ENCODE results near the gene SDR42E1.

Gene SDR42E1

DNA sequence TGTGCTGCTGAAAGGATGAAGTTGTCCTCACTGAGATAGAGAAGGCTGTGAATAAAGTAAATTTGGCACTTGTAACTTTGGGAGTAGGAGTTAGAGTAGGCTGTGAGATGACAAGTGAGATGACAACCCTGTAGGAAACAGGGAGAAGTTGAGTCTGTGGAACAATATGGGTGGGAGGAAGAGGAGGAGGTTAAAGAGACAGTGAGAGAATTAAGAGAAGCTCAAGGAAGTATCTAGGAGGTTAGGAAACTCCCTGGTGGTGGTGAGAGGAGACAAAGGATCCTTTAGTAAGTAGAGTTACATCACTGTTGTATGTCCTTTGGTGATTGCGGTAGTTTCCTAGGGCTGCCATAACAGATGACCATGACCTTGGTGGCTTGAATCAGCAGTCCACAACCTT is 13.0 kb upstream of the SDR42E1 start:
- DNase-seq (ENCODE audit: low read depth in 1 of 2, low spot score in 1 of 2), result no peak
- no peak overlapping the region for H3K4me3 ChIP-seq (replicated peaks; ENCODE audit: insufficient read depth, low read length)
- no peak overlapping the region for H3K27ac ChIP-seq (replicated peaks)
- TF ChIP-seq SPI1 (IDR thresholded peaks at IDR 0.05; ENCODE audit: borderline replicate concordance, low read depth) (no peak), GABPA (IDR thresholded peaks at IDR 0.05; ENCODE audit: low read depth) (no peak), POLR2AphosphoS5 (IDR thresholded peaks at IDR 0.05; ENCODE audit: low read depth) (no peak)
- TF ChIP-seq, protein P1, sequence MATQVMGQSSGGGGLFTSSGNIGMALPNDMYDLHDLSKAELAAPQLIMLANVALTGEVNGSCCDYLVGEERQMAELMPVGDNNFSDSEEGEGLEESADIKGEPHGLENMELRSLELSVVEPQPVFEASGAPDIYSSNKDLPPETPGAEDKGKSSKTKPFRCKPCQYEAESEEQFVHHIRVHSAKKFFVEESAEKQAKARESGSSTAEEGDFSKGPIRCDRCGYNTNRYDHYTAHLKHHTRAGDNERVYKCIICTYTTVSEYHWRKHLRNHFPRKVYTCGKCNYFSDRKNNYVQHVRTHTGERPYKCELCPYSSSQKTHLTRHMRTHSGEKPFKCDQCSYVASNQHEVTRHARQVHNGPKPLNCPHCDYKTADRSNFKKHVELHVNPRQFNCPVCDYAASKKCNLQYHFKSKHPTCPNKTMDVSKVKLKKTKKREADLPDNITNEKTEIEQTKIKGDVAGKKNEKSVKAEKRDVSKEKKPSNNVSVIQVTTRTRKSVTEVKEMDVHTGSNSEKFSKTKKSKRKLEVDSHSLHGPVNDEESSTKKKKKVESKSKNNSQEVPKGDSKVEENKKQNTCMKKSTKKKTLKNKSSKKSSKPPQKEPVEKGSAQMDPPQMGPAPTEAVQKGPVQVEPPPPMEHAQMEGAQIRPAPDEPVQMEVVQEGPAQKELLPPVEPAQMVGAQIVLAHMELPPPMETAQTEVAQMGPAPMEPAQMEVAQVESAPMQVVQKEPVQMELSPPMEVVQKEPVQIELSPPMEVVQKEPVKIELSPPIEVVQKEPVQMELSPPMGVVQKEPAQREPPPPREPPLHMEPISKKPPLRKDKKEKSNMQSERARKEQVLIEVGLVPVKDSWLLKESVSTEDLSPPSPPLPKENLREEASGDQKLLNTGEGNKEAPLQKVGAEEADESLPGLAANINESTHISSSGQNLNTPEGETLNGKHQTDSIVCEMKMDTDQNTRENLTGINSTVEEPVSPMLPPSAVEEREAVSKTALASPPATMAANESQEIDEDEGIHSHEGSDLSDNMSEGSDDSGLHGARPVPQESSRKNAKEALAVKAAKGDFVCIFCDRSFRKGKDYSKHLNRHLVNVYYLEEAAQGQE (IDR thresholded peaks at IDR 0.05; ENCODE audit: insufficient replicate concordance, low read depth), result no peak
- TF ChIP-seq, protein P2, sequence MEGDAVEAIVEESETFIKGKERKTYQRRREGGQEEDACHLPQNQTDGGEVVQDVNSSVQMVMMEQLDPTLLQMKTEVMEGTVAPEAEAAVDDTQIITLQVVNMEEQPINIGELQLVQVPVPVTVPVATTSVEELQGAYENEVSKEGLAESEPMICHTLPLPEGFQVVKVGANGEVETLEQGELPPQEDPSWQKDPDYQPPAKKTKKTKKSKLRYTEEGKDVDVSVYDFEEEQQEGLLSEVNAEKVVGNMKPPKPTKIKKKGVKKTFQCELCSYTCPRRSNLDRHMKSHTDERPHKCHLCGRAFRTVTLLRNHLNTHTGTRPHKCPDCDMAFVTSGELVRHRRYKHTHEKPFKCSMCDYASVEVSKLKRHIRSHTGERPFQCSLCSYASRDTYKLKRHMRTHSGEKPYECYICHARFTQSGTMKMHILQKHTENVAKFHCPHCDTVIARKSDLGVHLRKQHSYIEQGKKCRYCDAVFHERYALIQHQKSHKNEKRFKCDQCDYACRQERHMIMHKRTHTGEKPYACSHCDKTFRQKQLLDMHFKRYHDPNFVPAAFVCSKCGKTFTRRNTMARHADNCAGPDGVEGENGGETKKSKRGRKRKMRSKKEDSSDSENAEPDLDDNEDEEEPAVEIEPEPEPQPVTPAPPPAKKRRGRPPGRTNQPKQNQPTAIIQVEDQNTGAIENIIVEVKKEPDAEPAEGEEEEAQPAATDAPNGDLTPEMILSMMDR (IDR thresholded peaks at IDR 0.05; ENCODE audit: insufficient read depth, low read length), result no peak
- peaks cover 8% of the 10 kb centered on the region for H3K27me3 ChIP-seq (ENCODE audit: insufficient read depth, poor library complexity, severe bottlenecking)

DNA sequence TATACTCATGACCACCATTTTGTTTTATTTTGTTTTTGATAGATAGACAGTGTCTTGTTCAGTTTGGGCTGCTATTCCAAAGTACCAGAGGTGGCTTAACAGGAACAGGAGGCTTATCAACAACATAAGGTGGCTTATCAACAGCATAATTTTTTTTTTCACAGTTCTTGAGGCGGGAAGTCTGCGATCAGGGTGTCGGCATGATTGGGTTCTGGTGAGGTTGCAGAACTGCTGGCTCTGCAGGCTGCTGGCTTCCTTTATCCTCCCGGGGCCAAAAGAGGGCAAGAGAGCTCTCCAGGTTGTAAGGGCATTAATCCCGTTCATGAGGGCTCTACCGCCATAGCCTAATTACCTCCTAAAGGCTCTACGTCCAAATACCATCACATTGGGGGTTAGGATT is 11.9 kb upstream of the SDR42E1 start:
- no peak overlapping the region for H3K27ac ChIP-seq (replicated peaks)
- peaks cover 11% of the 10 kb centered on the region for H3K27me3 ChIP-seq (ENCODE audit: insufficient read depth, poor library complexity, severe bottlenecking)
- no peak for DNase-seq (ENCODE audit: low read depth in 1 of 2, low spot score in 1 of 2)
- TF ChIP-seq POLR2AphosphoS5 (IDR thresholded peaks at IDR 0.05; ENCODE audit: low read depth) (no peak), GABPA (IDR thresholded peaks at IDR 0.05; ENCODE audit: low read depth) (no peak)
- TF ChIP-seq, protein P2 (IDR thresholded peaks at IDR 0.05; ENCODE audit: insufficient read depth, low read length), result no peak
- no peak overlapping the region for H3K4me3 ChIP-seq (replicated peaks; ENCODE audit: insufficient read depth, low read length)

DNA sequence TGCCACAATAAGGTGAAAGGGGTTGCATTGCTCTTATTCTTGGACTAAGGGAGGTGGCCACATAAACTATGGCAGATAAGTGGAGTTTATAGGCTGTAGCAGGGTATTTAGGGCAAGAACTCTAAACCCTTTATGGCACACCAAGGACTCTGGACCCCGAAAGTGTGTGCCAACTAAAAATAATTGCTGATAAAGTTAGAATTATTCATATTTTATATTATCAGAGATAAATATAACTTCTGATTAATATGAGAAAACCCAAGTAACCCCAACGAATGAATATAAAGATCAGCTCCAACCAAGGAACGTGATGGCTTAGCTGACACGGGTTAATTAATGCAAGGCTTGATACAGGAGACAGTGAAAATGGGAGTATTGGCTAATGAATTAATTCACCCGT is 8.8 kb upstream of the SDR42E1 start:
- Histone ChIP-seq H3K4me3 (replicated peaks; ENCODE audit: insufficient read depth, low read length) (no peak overlapping the region), H3K27me3 (ENCODE audit: insufficient read depth, poor library complexity, severe bottlenecking) (peaks cover 10% of the 10 kb centered on the region), H3K27ac (replicated peaks) (no peak overlapping the region)
- no peak for DNase-seq (ENCODE audit: low read depth in 1 of 2, low spot score in 1 of 2)
- TF ChIP-seq SPI1 (IDR thresholded peaks at IDR 0.05; ENCODE audit: borderline replicate concordance, low read depth), result no peak
- TF ChIP-seq GABPA (IDR thresholded peaks at IDR 0.05; ENCODE audit: low read depth), result no peak
- TF ChIP-seq, protein P2 (IDR thresholded peaks at IDR 0.05; ENCODE audit: insufficient read depth, low read length), result no peak
- TF ChIP-seq, protein P1 (IDR thresholded peaks at IDR 0.05; ENCODE audit: insufficient replicate concordance, low read depth), result no peak
- TF ChIP-seq POLR2AphosphoS5 (IDR thresholded peaks at IDR 0.05; ENCODE audit: low read depth), result no peak

DNA sequence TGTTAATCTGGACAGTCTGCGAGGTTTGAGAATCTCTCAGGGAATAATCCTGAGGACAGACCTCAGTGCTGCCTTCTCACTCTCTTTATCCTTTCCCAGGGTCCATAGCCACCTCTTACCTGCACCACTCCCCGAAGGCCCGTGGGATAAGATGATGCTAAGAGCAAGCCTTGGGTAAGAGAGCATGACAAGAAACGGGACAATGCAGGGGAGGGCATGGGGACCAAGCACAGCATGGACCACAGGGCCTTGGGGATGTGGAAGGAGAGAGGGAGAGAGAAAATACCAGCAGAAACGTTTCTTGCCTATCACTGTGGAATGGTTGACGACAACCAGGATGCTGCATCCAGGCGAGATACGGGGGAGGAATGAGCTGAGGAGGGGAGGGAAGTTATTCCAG is 8.3 kb upstream of the SDR42E1 start:
- no peak for DNase-seq (ENCODE audit: low read depth in 1 of 2, low spot score in 1 of 2)
- H3K4me3 ChIP-seq (replicated peaks; ENCODE audit: insufficient read depth, low read length), result no peak overlapping the region
- peaks cover 10% of the 10 kb centered on the region for H3K27me3 ChIP-seq (ENCODE audit: insufficient read depth, poor library complexity, severe bottlenecking)
- no peak overlapping the region for H3K27ac ChIP-seq (replicated peaks)
- no peak for TF ChIP-seq GABPA (IDR thresholded peaks at IDR 0.05; ENCODE audit: low read depth)
